Body of pancreas (tissue), 4 donors: ENCODE data around the gene TMEM98. TPM values are rescaled to one million over a fixed set of nuclear protein-coding genes. Genes with fewer than 3 reads are reported as not detected.

ENCODE experiments used
- ATAC-seq: fragments of 150-250 bp; one replicate; pipeline ENCODE4 v1.9.1; 2016
- DNase-seq, 4 donors: peaks; one replicate each; pipeline ENCODE4 v3.0.0-alpha.2; 2019
- H3K27ac ChIP-seq, 4 donors: fragments of 200-600 bp; sonication (generic); 1 replicate in 3 of 4; 2 replicates in 1 of 4; pipeline versions ENCODE4 v1.5.1 to v1.6.1; 2016 to 2019; ENCODE audit warnings: mild to moderate bottlenecking in 1 of 4, mixed read lengths in 1 of 4, moderate library complexity in 1 of 4
- H3K27me3 ChIP-seq, 2 donors: fragments of 200-600 bp; sonication (generic); one replicate each; pipeline ENCODE4 v1.6.0; 2016; ENCODE audit warnings: mild to moderate bottlenecking in 1 of 2
- H3K36me3 ChIP-seq, 2 donors: fragments of 200-600 bp; sonication (generic); replicated peaks in 1 of 2; 2 replicates each; pipeline ENCODE4 v1.5.1; 2016; ENCODE audit warnings: low read depth in 2 of 2; ENCODE audit not compliant: insufficient read depth in 1 of 2
- H3K4me1 ChIP-seq: fragments of 200-600 bp; sonication (generic); one replicate; pipeline ENCODE4 v1.6.0; 2016
- H3K4me3 ChIP-seq, 2 donors: fragments of 200-600 bp; sonication (generic); 1 replicate in 1 of 2; 2 replicates in 1 of 2; pipeline ENCODE4 v1.5.1; 2016 to 2019
- H3K9me3 ChIP-seq, 3 donors: fragments of 200-600 bp; sonication (generic); 1 replicate in 2 of 3; 2 replicates in 1 of 3; pipeline ENCODE4 v1.5.1; 2016
- CTCF ChIP-seq, 7 experiments: fragments of 450-650 bp in 4 of 7; fragments of 200-600 bp in 3 of 7; sonication (generic) in 3 of 7; IDR thresholded peaks; one replicate each; pipeline ENCODE4 v1.5.1; 2016 to 2019; ENCODE audit warnings: antibody characterized with exemption in 7 of 7
- POLR2A ChIP-seq, 3 donors: fragments of 450-650 bp; IDR thresholded peaks; one replicate each; pipeline ENCODE4 v1.6.1; 2016; ENCODE audit warnings: antibody characterized with exemption in 3 of 3, mild to moderate bottlenecking in 2 of 3
- WGBS, 2 donors: methylation state at CpG; one replicate each; pipeline ENCODE4 v1.1.5; 2017; 5-methylcytosine and 5-hydroxymethylcytosine counted together
- intact Hi-C: fragments of 100-400 bp; cut with DNase I; formaldehyde crosslinking; loops from one replicate; pipeline ENCODE4 v1.15.1; 2023
- total RNA-seq, 2 donors: library from RNA; depleted of rRNA; stranded (reverse); fragments of >200 nt; gene quantifications; one replicate each; pipeline ENCODE4 v1.1.0, GENCODE V29; 2016

Gene TMEM98
- total RNA-seq, 2 donors from 2014 or later, result 88.2 to 99.2 TPM

- Histone ChIP-seq H3K36me3 (no peaks in the 10 kb centered on the region), H3K4me3 (no peak overlapping the region), H3K4me1 (peaks cover 26% of the 10 kb centered on the region), H3K27ac (no peak overlapping the region), H3K27me3 (no peaks in the 10 kb centered on the region), H3K9me3 (no peaks in the 10 kb centered on the region)
- ATAC-seq (no peak), DNase-seq (no peak)
- TF ChIP-seq CTCF (IDR thresholded peaks at IDR 0.05) (no peak), POLR2A (IDR thresholded peaks at IDR 0.05) (no peak)
- WGBS, 2 donors, result 76 to 91% methylated on average over 1 of the region's 1 CpG
- intact Hi-C loops, result no loop called here
Measured at GRCh38 chr17:32931686-32932085, 3.7 kb downstream of the TMEM98 start.

GRCh38 chr17:32933881-32934280 lies 5.9 kb downstream of the TMEM98 start:
- Histone ChIP-seq H3K9me3 (no peaks in the 10 kb centered on the region), H3K4me1 (peaks cover 25% of the 10 kb centered on the region), H3K27me3 (no peaks in the 10 kb centered on the region), H3K27ac (no peak overlapping the region), H3K36me3 (peaks cover 0 to 1% of the 10 kb centered on the region in 2 donors), H3K4me3 (no peak overlapping the region)
- ATAC-seq (no peak), DNase-seq (no peak)
- 83 to 89% methylated on average over 2 of the region's 2 CpGs for WGBS, 2 donors
- TF ChIP-seq POLR2A (IDR thresholded peaks at IDR 0.05) (no peak), CTCF (IDR thresholded peaks at IDR 0.05) (no peak)
- intact Hi-C loops, result no loop called here

GRCh38 chr17:32935726-32936125 lies 7.8 kb downstream of the TMEM98 start:
- ATAC-seq (no peak), DNase-seq (no peak)
- Histone ChIP-seq H3K4me3 (no peak overlapping the region), H3K27me3 (no peaks in the 10 kb centered on the region), H3K27ac (peak overlapping the region in 1 of 4 donors; percentile 15), H3K9me3 (no peaks in the 10 kb centered on the region), H3K4me1 (peaks cover 16% of the 10 kb centered on the region), H3K36me3 (peaks cover 0 to 1% of the 10 kb centered on the region in 2 donors)
- intact Hi-C loops, result no loop called here
- 82 to 88% methylated on average over 2 of the region's 2 CpGs for WGBS, 2 donors
- no peak for TF ChIP-seq POLR2A (IDR thresholded peaks at IDR 0.05)
- TF ChIP-seq CTCF (IDR thresholded peaks at IDR 0.05), result no peak

- Histone ChIP-seq H3K36me3 (peaks cover 0 to 1% of the 10 kb centered on the region in 2 donors), H3K4me3 (no peak overlapping the region), H3K9me3 (no peaks in the 10 kb centered on the region), H3K4me1 (peaks cover 16% of the 10 kb centered on the region), H3K27me3 (no peaks in the 10 kb centered on the region), H3K27ac (peak overlapping the region; percentile 48 to 82 (median 64))
- DNase-seq, result no peak
- intact Hi-C loops, result no loop called here
- ATAC-seq, result no peak
- TF ChIP-seq CTCF (IDR thresholded peaks at IDR 0.05), result no peak
- TF ChIP-seq POLR2A (IDR thresholded peaks at IDR 0.05), result no peak
- WGBS, 2 donors, result 86 to 90% methylated on average over 12 to 15 of the region's 15 CpGs
Measured at GRCh38 chr17:32936186-32936893, 8.4 kb downstream of the TMEM98 start.
